Raji (cell line): ENCODE data around the gene F8A1.
"Not testable (repeated sequence)": the region's sequence is repeated elsewhere in the genome, so short reads cannot be mapped to it uniquely, and the experiment has no call there.

Source experiments
- POLR2A ChIP-seq: IDR thresholded peaks from 2 replicates; pipeline ENCODE4 v1.6.1; 2011; ENCODE audit warnings: low read depth, low read length, control low read depth; ENCODE audit not compliant: insufficient read depth

Gene F8A1

GRCh38 chrX:154886069-154886788 is at the start of gene F8A1:
TSS of gene F8A1 (plus strand) at chrX:154886355. CDS start at chrX:154886375, 20 bp downstream.
- not testable (repeated sequence) for TF ChIP-seq POLR2A

- no peak for TF ChIP-seq POLR2A
These were observed 45.3 kb upstream of the F8A1 start for GRCh38 chrX:154840856-154841255.

- TF ChIP-seq POLR2A, result no peak
These were observed 35.1 kb upstream of the F8A1 start for GRCh38 chrX:154850957-154851611.

- TF ChIP-seq POLR2A, result no peak
These were observed 30.9 kb upstream of the F8A1 start for GRCh38 chrX:154855256-154855655.

GRCh38 chrX:154873329-154873728 is 12.8 kb upstream of the F8A1 start:
- TF ChIP-seq POLR2A, result no peak

GRCh38 chrX:154890990-154891639 is 5.0 kb downstream of the F8A1 start:
- TF ChIP-seq POLR2A, result no peak

- TF ChIP-seq POLR2A, result no peak
These were observed 6.1 kb downstream of the F8A1 start for GRCh38 chrX:154892296-154892695.

GRCh38 chrX:154900323-154900722 is 14.2 kb downstream of the F8A1 start:
- TF ChIP-seq POLR2A, result no peak

GRCh38 chrX:154902408-154902807 is 16.3 kb downstream of the F8A1 start:
- TF ChIP-seq POLR2A, result no peak

- no peak for TF ChIP-seq POLR2A
These were observed 22.7 kb downstream of the F8A1 start for GRCh38 chrX:154908821-154909220.

- no peak for TF ChIP-seq POLR2A
These were observed 27.9 kb downstream of the F8A1 start for GRCh38 chrX:154914052-154914451.

GRCh38 chrX:154918060-154918483 is 31.9 kb downstream of the F8A1 start:
- no peak for TF ChIP-seq POLR2A
